ENCODE results near the gene KAZALD1.
A peak's percentile ranks its signal among the peaks of the same experiment; 100 is the strongest.

Gene KAZALD1

GRCh38 chr10:101014966-101015581 lies 46.7 kb upstream of the KAZALD1 start (continued):
- TF ChIP-seq ZNF426 (tag by site-specific recombination; IDR thresholded peaks at IDR 0.05) (no peak), HIC1 (tag by site-specific recombination; IDR thresholded peaks at IDR 0.05) (peak; percentile 38; the same call in 1 of the 2 replicates), ZNF560 (tag by site-specific recombination; IDR thresholded peaks at IDR 0.05; ENCODE audit: borderline replicate concordance) (no peak), ZNF561 (tag by site-specific recombination; IDR thresholded peaks at IDR 0.05; ENCODE audit: borderline replicate concordance) (no peak), ZNF558 (tag by site-specific recombination; IDR thresholded peaks at IDR 0.05) (no peak), SCRT2 (tag by site-specific recombination; IDR thresholded peaks at IDR 0.05) (peak; percentile 84), SCRT1 (tag by site-specific recombination; IDR thresholded peaks at IDR 0.05; ENCODE audit: borderline replicate concordance) (peak; percentile 17; the same call in 1 of the 2 replicates), ZFHX2 (tag by site-specific recombination; conservative IDR thresholded peaks at IDR 0.05) (peak; percentile 66), ZBTB7A (tag by site-specific recombination; IDR thresholded peaks at IDR 0.05; ENCODE audit: low read depth) (0 out of 2 replicates have a peak, but pooled peaks have one; percentile 10), OVOL3 (tag by site-specific recombination; IDR thresholded peaks at IDR 0.05) (no peak), ZSCAN4 (tag by site-specific recombination; IDR thresholded peaks at IDR 0.05) (no peak), ZNF423 (tag by site-specific recombination; IDR thresholded peaks at IDR 0.05) (no peak), TSHZ1 (tag by site-specific recombination; IDR thresholded peaks at IDR 0.05; ENCODE audit: borderline replicate concordance) (no peak)

- H3K27ac ChIP-seq (ENCODE audit: extremely low read depth, low read depth, low read length) = no peak overlapping the region
- POLR2A ChIA-PET = interaction anchor here (1.1 to 2.7 kb wide), 2 partner anchors 18 to 27 kb away, joined by 3 to 14 read pairs; no protein-coding TSS in a partner anchor
Observed at GRCh38 chr10:101015582-101015973, 46.2 kb upstream of the KAZALD1 start.

More at GRCh38 chr10:101015582-101015973, 46.2 kb upstream of the KAZALD1 start:
- TF ChIP-seq ZBTB44 (tag by site-specific recombination; IDR thresholded peaks at IDR 0.05) (no peak), ZNF544 (tag by site-specific recombination; IDR thresholded peaks at IDR 0.05) (no peak), SP7 (tag by site-specific recombination; IDR thresholded peaks at IDR 0.05) (no peak), ZEB2 (tag by site-specific recombination; IDR thresholded peaks at IDR 0.05) (no peak), ZNF785 (tag by site-specific recombination; IDR thresholded peaks at IDR 0.05) (no peak)
- CTCF ChIA-PET = interaction anchor here (0.8 to 7.2 kb wide), 14 partner anchors 7 to 291 kb away, joined by 3 to 274 read pairs (median 6); partner anchors contain the start of genes KAZALD1, LZTS2, MRPL43 and PDZD7
- Histone ChIP-seq H3K4me3 (ENCODE audit: low read depth, low read length) (no peak overlapping the region), H3K36me3 (ENCODE audit: control insufficient read depth in 2 of 2, insufficient read depth in 1 of 2, low read length in 2 of 2) (no peaks in the 10 kb centered on the region), H3K9me3 (ENCODE audit: control insufficient read depth, insufficient read depth, low read depth, low read length) (no peaks in the 10 kb centered on the region), H3K4me1 (ENCODE audit: control insufficient read depth, insufficient read depth, low read length) (peaks cover 2% of the 10 kb centered on the region; the same call in 1 of the 2 replicates)

Measured in HEK293 (cell line).